Measurements from ENCODE around the gene TMED10. TPM values are rescaled to one million over a fixed set of nuclear protein-coding genes. Genes with fewer than 3 reads are reported as not detected.

TMED10 gene
- total RNA-seq, 1 donor from 2014 or later, result 130 TPM

DNA sequence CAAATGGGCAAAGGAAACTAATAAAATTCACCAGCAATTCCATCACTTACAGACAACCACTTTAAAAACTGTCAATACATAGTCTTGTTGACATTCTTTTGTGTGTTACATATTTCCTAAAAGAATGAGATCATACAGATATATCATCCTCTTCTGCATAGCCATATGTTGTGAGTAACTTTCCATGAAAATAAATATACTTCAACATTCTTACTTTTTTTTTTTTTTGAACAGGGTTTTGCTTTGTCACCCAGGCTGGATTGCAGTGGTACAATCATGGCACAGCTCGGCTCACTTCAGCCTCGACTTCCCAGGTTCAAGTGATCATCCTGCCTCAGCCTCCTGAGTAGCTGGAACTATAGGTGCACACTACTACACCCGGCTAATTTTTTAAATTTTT lies 86.1 kb downstream of the TMED10 start:
- Mint-ChIP-seq H3K36me3 (ENCODE audit: low read depth) (peaks cover 74% of the 10 kb centered on the region), H3K27me3 (no peaks in the 10 kb centered on the region), H3K4me3 (no peak overlapping the region), H3K4me1 (peaks cover 3% of the 10 kb centered on the region), H3K9me3 (no peaks in the 10 kb centered on the region), H3K27ac (no peak overlapping the region)
- DNase-seq (no peak), ATAC-seq (ENCODE audit: low read depth) (no peak)
- intact Hi-C loops (cut with micrococcal nuclease), result no loop called here
- no peak for TF ChIP-seq CTCF (IDR thresholded peaks at IDR 0.05)
- CTCF ChIA-PET, result interaction anchor here (1.0 to 5.7 kb wide), 2 partner anchors 184 to 230 kb away, joined by 3 to 111 read pairs; no protein-coding TSS in a partner anchor
- POLR2A ChIA-PET, result no interaction called here

DNA sequence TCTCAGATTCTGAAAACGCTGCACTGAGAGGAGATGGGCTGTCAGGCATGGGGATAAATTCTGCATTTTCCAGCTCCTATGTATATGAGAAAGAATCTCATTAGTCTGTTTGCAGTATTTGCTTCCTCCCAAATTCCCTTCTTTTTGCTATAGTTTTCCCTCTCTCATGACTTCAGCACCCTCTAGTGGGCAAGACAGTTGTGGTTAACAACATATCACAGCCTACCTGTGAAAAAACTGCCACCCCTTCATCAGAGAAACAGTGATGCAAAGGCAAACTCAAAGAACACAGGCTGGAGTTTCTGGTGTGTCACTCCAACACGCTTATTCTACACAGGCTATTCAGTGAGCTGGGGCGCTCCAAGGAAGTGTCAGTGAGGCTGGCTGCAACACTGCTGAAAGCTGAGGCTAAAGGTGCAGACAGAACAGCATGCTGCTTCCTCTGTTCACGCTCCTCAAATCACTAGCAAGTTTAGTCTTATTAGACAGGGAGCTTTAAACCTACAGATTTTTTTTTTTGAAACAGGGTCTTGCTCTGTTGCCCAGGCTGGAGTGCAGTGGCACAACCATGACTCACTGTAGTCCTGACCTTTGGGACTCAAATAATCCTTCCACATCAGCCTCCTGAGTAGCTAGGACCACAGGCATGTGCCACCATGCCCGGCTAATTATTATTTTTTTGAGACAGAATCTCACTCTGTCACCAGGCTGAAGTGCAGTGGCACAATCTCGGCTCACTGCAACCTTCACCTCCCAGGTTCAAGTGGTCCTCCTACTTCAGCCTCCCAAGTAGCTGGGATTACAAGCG lies 87.6 kb downstream of the TMED10 start:
- TF ChIP-seq CTCF (IDR thresholded peaks at IDR 0.05), result peak; percentile 72
- H3K9me3 Mint-ChIP-seq, result no peaks in the 10 kb centered on the region
- DNase-seq, result no peak
- peak; percentile 37 for ATAC-seq (ENCODE audit: low read depth)
- POLR2A ChIA-PET, result interaction anchor here (0.6 to 0.7 kb wide), 3 partner anchors 228 to 256 kb away, joined by 3 to 4 read pairs (median 3); no protein-coding TSS in a partner anchor
- H3K36me3 Mint-ChIP-seq (ENCODE audit: low read depth), result peaks cover 75% of the 10 kb centered on the region
- H3K4me1 Mint-ChIP-seq, result no peaks in the 10 kb centered on the region
- no peak overlapping the region for H3K27ac Mint-ChIP-seq
- CTCF ChIA-PET, result interaction anchor here (0.7 to 5.7 kb wide), 30 partner anchors 10 to 480 kb away, joined by 3 to 111 read pairs (median 4); partner anchors contain the start of genes MLH3 and RPS6KL1
- no peak overlapping the region for H3K4me3 Mint-ChIP-seq
- intact Hi-C loops (cut with micrococcal nuclease), result loop anchor here (1.0 kb wide), 5 partner anchors 142 to 479 kb away; no protein-coding TSS in a partner anchor
- H3K27me3 Mint-ChIP-seq, result no peaks in the 10 kb centered on the region

- intact Hi-C loops (cut with micrococcal nuclease), result loop anchor here (1.0 kb wide), 5 partner anchors 142 to 479 kb away; no protein-coding TSS in a partner anchor
- no peaks in the 10 kb centered on the region for H3K9me3 Mint-ChIP-seq
- ChIA-PET POLR2A (interaction anchor here (0.6 to 0.7 kb wide), 2 partner anchors 227 to 229 kb away, joined by 3 read pairs; no protein-coding TSS in a partner anchor), CTCF (interaction anchor here (0.7 to 5.7 kb wide), 26 partner anchors 10 to 479 kb away, joined by 3 to 111 read pairs (median 4); partner anchors contain the start of genes MLH3 and RPS6KL1)
- H3K4me3 Mint-ChIP-seq, result no peak overlapping the region
- H3K27ac Mint-ChIP-seq, result no peak overlapping the region
- DNase-seq (no peak), ATAC-seq (ENCODE audit: low read depth) (no peak)
- peaks cover 79% of the 10 kb centered on the region for H3K36me3 Mint-ChIP-seq (ENCODE audit: low read depth)
- H3K4me1 Mint-ChIP-seq, result no peaks in the 10 kb centered on the region
- no peak for TF ChIP-seq CTCF (IDR thresholded peaks at IDR 0.05)
- H3K27me3 Mint-ChIP-seq, result no peaks in the 10 kb centered on the region
Observed at GRCh38 chr14:75088153-75088552, 88.3 kb downstream of the TMED10 start.

DNA sequence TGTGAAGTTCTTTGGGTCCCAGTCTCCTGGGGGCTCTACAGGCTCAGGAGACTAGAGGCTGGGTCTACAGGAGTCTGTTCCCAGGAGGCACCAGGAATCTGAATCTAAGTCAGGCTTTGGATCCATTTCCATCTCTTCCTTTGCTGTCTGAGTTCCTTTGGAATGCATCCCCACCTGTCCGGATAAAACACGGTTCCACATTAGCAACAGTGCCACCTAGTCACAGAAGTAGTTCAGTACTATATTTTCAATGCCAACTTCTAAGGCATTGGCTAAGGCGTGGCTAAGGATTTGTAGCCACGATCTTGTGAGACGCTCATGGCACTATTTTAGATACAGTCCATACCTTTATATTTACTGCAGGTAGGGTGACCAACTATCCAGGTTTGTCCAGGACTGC lies 91.9 kb downstream of the TMED10 start:
- Mint-ChIP-seq H3K4me1 (no peaks in the 10 kb centered on the region), H3K4me3 (no peak overlapping the region), H3K27ac (no peak overlapping the region), H3K27me3 (no peaks in the 10 kb centered on the region), H3K9me3 (no peaks in the 10 kb centered on the region), H3K36me3 (ENCODE audit: low read depth) (peaks cover 75% of the 10 kb centered on the region)
- ChIA-PET POLR2A (no interaction called here), CTCF (no interaction called here)
- DNase-seq (no peak), ATAC-seq (ENCODE audit: low read depth) (no peak)
- TF ChIP-seq CTCF (IDR thresholded peaks at IDR 0.05), result no peak
- intact Hi-C loops (cut with micrococcal nuclease), result no loop called here

GRCh38 chr14:75083271-75083670 lies 93.1 kb downstream of the TMED10 start:
- no peak for DNase-seq
- Mint-ChIP-seq H3K4me1 (no peaks in the 10 kb centered on the region), H3K27ac (no peak overlapping the region), H3K27me3 (no peaks in the 10 kb centered on the region), H3K36me3 (ENCODE audit: low read depth) (peaks cover 69% of the 10 kb centered on the region), H3K9me3 (no peaks in the 10 kb centered on the region), H3K4me3 (no peak overlapping the region)
- CTCF ChIA-PET, result interaction anchor here (0.6 to 2.3 kb wide), 4 partner anchors 20 to 494 kb away, joined by 3 to 9 read pairs (median 3); no protein-coding TSS in a partner anchor
- TF ChIP-seq CTCF (IDR thresholded peaks at IDR 0.05), result no peak
- no peak for ATAC-seq (ENCODE audit: low read depth)
- POLR2A ChIA-PET, result interaction anchor here (0.6 kb wide), 1 partner anchor 40 kb away, joined by 3 read pairs; no protein-coding TSS in a partner anchor
- intact Hi-C loops (cut with micrococcal nuclease), result no loop called here

All from activated B cell treated with CpG ODN at 0.5 μM for 24 hours (primary cell).